ENCODE data around the gene TIMM23.
A peak's percentile ranks its signal among the peaks of the same experiment; 100 is the strongest.
"Not testable (repeated sequence)": the region's sequence is repeated elsewhere in the genome, so short reads cannot be mapped to it uniquely, and the experiment has no call there.

Gene TIMM23, protein sequence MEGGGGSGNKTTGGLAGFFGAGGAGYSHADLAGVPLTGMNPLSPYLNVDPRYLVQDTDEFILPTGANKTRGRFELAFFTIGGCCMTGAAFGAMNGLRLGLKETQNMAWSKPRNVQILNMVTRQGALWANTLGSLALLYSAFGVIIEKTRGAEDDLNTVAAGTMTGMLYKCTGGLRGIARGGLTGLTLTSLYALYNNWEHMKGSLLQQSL

GRCh38 chr10:45972106-45972812, at the start of gene TIMM23:
Gene TIMM23 (plus strand): TSS chr10:45972489. CDS start chr10:45972625, 136 bp downstream.
- peak; percentile 90 for DNase-seq

- not testable (repeated sequence) for DNase-seq
Measured at GRCh38 chr10:45926790-45927189, 45.5 kb upstream of the TIMM23 start.

- not testable (repeated sequence) for DNase-seq
Measured at GRCh38 chr10:45931305-45931704, 41.0 kb upstream of the TIMM23 start.

- not testable (repeated sequence) for DNase-seq
Measured at GRCh38 chr10:45934788-45935187, 37.5 kb upstream of the TIMM23 start.

- DNase-seq = not testable (repeated sequence)
Measured at GRCh38 chr10:45939176-45939697, 33.1 kb upstream of the TIMM23 start.

- DNase-seq = not testable (repeated sequence)
Measured at GRCh38 chr10:45941196-45941595, 31.1 kb upstream of the TIMM23 start.

DNA sequence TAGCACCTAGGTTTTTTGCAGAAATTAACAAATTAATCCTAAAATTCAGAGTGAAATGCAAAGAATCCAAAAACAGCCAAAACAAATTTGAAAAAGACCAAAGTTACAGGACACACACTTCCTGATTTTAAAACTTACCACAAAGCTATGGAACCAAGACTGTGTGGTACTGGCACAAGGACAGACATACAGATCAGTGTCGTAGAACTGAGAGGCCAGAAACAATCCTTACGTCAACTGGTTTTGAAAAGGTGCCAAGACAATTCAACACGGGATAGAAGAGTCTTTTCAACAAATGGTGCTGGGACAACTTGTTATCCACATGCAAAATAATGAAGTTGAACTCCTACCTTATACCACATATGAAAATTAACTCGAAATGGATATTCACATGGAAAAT, 26.8 kb upstream of the TIMM23 start:
- not testable (repeated sequence) for DNase-seq

DNA sequence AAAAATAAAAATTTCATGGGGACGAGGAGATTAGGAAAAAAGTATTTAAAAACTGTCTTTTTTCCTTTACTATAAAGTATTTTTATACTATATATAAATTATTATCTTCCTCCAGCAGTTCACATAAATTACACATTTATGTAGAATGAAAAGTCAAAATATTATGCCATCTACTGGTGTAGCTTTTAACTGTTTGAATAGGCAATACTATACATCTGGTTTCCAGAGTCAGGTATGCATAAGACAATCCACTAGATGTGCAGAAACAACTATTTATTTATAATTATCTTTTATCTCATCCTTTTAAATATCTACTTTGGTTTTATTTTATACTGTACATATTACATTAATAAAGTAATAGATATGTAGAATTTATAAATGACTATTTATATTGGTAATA, 24.9 kb upstream of the TIMM23 start:
- not testable (repeated sequence) for DNase-seq

DNA sequence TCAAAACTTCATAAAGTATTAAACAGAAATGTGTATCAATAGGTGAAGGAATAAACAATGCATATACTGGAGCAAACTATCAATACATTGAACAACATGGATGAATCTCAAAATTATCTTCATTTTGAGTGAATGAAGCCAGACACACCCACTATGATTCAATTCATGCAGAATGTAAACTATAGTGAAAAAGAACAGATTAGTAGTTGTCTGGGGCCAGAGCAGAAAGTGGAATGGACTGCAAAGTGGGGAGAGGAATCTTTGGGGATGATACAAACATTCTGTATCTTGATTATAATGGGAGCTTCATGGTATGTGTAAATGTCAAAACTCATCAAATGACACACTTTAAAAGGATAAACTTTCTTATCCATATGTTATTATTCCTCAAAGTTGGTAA, 23.5 kb upstream of the TIMM23 start:
- DNase-seq = not testable (repeated sequence)

DNA sequence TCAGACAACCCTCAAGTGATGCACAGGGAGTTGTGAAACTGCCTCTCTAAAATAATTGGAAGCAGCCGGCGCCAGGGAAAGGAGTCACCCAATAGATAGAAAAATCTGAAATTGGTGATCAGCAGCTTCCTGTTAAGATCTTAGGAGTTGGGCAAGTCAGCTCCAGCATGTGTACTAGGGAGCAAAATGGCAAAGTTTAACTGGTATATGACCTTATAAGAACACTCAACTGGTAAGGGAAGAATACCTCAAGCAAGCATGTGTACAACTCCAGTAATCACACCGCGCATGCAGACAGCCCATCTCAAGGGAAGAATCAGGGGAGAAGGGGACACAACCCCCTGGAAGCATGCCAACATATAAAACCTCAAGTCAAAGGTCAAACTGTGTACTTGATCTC, 17.9 kb upstream of the TIMM23 start:
- not testable (repeated sequence) for DNase-seq

GRCh38 chr10:45956634-45957033, 15.7 kb upstream of the TIMM23 start:
- not testable (repeated sequence) for DNase-seq

GRCh38 chr10:45957928-45958327, 14.4 kb upstream of the TIMM23 start:
- DNase-seq = not testable (repeated sequence)

- not testable (repeated sequence) for DNase-seq
Measured at GRCh38 chr10:45962686-45963452, 9.4 kb upstream of the TIMM23 start.

GRCh38 chr10:45971019-45971418, 1.3 kb upstream of the TIMM23 start:
- not testable (repeated sequence) for DNase-seq

DNA sequence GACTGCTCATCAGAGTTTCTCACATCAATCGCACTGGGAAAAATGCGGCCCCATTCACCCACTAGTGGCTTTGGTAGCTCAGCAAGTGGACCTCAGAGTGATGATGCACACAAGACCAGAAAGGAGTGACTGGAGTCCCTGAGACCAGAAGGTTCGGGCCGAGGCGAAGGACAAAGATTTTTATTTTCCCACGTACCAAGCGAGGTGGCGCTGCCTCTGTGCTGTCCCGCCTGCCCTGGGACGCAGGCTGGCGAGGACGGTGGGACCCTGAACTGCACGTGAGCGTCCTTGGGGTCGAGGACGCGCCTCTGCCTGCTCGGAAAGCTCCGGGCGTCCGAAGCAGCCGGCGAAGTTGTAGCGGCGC, 565 bp upstream of the TIMM23 start:
- DNase-seq = not testable (repeated sequence)

- DNase-seq = not testable (repeated sequence)
Measured at GRCh38 chr10:45972813-45973169, 502 bp downstream of the TIMM23 start.

DNA sequence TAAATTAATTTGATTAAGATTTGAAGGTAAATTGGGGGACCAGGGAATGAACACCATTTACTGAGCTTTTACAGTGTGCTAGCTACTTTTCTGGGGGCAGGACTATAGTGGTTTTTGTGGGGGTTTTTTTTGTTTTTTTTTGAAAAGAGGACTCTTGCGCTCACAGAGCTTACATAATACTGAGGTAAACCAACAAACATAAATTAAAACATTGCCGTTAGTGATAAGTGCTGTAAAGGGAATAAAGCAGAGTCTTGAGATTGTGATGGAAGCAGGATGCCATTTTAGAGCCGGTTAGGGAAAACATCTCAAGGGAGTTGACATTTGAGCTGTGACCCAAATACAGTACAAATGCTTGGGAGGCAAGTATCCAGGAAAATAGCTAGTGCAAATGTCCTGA, 1.8 kb downstream of the TIMM23 start:
- not testable (repeated sequence) for DNase-seq

GRCh38 chr10:45978554-45978953, 6.3 kb downstream of the TIMM23 start:
- not testable (repeated sequence) for DNase-seq

- DNase-seq = not testable (repeated sequence)
Measured at GRCh38 chr10:45981367-45981766, 9.1 kb downstream of the TIMM23 start.

DNA sequence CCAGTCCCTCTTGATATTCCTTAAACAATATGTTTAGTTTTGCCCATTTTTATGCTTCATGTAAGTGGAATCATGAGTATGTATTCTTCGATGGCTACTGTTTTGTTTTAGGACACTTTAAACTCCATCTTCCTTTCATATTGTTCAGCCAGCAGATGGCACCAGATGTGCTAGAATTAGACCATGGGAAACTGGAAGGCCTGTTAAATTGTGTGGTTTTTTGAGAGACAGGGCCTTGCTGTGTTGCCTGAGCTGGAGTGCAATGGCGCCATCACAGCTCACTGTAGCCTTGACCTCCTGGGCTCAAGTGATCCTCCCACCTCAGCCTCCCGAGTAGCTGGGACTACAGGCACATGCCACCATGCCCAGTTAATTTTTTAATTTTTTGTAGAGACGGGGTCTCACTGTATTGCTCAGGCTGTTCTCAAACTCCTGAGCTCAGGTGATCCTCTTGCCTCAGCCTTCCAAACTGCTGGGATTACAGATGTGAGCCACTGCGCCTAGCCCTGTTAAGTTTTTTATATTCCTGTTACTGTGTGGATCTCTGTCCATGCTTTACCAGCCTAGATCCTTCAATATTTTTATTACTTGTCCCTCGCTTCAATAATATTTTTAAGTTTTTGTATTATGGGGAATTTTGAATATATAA, 11.4 kb downstream of the TIMM23 start:
- peak; percentile 73 for DNase-seq

DNA sequence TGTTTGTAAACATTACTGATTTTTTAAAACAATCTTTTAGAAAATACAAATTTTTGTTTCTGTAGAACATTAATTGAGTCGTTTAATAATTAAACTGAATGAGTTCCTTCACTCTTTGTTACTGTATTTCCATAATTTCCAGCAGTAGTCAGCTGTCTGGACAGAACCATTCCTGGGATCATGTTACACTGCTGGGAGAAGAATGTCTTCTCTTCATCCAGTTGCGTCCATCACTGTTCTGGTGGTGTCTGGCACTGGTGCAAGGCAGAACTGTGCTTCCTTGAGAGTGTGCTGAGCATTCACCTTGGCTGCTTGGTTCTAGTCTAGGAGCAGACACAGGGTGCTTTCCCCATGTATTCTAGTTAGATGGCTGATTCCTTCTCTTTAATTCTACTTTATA, 12.2 kb downstream of the TIMM23 start:
- DNase-seq = not testable (repeated sequence)

DNA sequence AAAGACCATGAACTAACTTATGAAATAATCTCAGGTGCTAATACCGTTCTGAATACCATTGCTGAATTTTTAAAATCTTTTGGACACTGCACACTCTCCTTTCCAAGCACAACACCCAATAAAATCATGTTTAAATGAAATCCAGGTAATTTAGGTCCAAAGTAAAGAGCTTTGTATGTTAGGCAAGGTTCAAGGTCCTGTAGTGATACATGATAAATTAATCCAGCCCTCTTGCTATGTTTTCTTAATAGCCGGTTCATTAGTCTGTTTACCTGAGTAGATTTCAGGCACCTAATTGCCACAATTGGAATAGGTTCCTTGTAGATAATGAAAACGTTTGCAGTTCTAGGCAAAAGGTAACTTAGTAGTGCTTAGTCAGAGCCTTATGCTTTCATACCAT, 13.3 kb downstream of the TIMM23 start:
- not testable (repeated sequence) for DNase-seq

DNA sequence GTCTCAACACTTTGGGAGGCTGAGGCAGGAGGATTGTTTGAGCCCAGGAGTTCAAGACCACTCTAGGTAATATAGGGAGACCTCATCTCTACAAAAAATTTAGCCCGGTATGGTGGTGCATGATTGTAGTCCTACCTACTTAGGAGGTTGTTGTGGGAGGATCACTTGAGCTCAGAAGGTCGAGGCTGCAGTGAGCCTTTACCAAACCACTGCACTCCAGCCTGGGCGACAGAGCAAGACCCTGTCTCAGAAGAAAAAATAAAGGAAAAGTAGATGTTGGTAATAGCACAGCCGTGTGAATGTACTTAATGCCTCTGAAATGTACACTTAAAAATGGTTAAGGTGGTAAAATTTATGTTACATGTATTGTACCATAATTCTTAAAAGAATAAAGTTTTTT, 25.3 kb downstream of the TIMM23 start:
- no peak for DNase-seq
